ENCODE results near the gene PTGS1.

GRCh38 chr9:122379340-122379739 lies 8.5 kb downstream of the PTGS1 start:
- TF ChIP-seq CTCF (IDR thresholded peaks at IDR 0.05; ENCODE audit: low read length) = peak; percentile 41
- no peak for TF ChIP-seq EZH2 (optimal IDR thresholded peaks at IDR 0.05; ENCODE audit: low read depth, low read length)
- TF ChIP-seq EZH2phosphoT487 (IDR thresholded peaks at IDR 0.05; ENCODE audit: low read length) = no peak

Measured in MM.1S (cell line).